Thyroid gland (tissue), 4 donors: ENCODE measurements around the gene CTNNBL1.
A peak's percentile ranks its signal among the peaks of the same experiment; 100 is the strongest.

ENCODE experiments used
- POLR2A ChIP-seq, 2 donors: fragments of 450-650 bp; IDR thresholded peaks; one replicate each; pipeline ENCODE4 v1.6.1; 2017; ENCODE audit warnings: antibody characterized with exemption in 2 of 2, mild to moderate bottlenecking in 2 of 2, moderate library complexity in 1 of 2
- TF ChIP-seq, protein P1 (sequence below), 6 experiments: fragments of 200-600 bp in 3 of 6; fragments of 450-650 bp in 3 of 6; sonication (generic) in 3 of 6; IDR thresholded peaks; one replicate each; pipeline ENCODE4 v1.5.1; 2016 to 2019; ENCODE audit warnings: antibody characterized with exemption in 6 of 6, mild to moderate bottlenecking in 2 of 6, inconsistent platforms in 1 of 6, moderate library complexity in 1 of 6

DNA sequence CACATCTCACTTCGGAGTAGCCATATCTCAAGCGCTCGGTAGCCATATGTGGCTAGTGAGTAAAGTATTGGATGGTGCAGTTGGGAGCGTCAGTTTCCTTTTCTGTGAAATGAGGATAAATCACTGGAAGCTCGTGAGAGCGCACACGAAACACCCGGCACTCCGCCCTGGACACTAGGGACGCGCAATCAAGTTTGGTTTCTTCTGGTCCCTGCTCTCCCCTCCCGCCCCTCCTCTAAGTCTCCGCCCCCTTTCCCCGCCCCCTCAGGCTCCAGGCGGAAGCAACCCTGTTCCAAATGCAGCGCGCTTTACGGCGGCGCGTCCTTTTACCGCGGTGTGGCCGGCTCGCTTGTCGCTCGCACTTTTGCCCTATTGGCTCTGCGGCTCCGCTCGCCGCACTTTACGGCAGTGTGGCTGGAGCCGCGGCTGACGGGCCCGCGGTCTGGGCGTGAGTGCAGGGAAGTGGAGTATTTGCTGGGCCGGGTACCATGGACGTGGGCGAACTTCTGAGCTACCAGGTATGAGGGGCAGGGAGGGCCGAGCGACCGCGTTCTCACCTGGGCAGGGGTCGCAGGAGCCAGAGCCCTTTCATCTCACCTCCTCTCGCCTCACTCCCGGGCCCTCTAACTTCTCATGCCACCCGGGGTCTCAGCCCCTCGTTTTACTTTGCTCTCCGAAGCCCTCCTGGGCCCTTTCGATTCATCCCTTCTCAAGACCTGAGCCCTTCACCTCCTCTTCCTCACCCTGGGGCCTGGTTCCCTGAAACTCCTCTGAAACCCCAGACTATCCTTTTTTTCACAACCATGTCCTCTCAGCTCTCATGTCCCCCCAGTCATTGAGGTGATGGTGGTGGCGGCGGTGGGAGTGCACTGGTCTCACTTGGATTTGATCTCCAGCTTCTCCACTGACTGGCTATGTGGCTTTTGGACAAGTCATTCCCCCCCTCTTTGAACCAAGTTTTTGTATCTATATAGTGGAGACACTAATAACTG is at the start of gene CTNNBL1:
- peak in 1 of 2 donors; percentile 68 for TF ChIP-seq POLR2A (IDR thresholded peaks at IDR 0.05)
- TF ChIP-seq, protein P1, sequence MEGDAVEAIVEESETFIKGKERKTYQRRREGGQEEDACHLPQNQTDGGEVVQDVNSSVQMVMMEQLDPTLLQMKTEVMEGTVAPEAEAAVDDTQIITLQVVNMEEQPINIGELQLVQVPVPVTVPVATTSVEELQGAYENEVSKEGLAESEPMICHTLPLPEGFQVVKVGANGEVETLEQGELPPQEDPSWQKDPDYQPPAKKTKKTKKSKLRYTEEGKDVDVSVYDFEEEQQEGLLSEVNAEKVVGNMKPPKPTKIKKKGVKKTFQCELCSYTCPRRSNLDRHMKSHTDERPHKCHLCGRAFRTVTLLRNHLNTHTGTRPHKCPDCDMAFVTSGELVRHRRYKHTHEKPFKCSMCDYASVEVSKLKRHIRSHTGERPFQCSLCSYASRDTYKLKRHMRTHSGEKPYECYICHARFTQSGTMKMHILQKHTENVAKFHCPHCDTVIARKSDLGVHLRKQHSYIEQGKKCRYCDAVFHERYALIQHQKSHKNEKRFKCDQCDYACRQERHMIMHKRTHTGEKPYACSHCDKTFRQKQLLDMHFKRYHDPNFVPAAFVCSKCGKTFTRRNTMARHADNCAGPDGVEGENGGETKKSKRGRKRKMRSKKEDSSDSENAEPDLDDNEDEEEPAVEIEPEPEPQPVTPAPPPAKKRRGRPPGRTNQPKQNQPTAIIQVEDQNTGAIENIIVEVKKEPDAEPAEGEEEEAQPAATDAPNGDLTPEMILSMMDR (IDR thresholded peaks at IDR 0.05) = no peak
